Right kidney (tissue), 1 donor: ENCODE measurements around the gene VPS13C.
"Not testable (repeated sequence)": the region's sequence is repeated elsewhere in the genome, so short reads cannot be mapped to it uniquely, and the experiment has no call there.

Source experiments
- DNase-seq: peaks from one replicate; pipeline ENCODE4 v3.0.0-alpha.2; 2016

Gene VPS13C

DNA sequence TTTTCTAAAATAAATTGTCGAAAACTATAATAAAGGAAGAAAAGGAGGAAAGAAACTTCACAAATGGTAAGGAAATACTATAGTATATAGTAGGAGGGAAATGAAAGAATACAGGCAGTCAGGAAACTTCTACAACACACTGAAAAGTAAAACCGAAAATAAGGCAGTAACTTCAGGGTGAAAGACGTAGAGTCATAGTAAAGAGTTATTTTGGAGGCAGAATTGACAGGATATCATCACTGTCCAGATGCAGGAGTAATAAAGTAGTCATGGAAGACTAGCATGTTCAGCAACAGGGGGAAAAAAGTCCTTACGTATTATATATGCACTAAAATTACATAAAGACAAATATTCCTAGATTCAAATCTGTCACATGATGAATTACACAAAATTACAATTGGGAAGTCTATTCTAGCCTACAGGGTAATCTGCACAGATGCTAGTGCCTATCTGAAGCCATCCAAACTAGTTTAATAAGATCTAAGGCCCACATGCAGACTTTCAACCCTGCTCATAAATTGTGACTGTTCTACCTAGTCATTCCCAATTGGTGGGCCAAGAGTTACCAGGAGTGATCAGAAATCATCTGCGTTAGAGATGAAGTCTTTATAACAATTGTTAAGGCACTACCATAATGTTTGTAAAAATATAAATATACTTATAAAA, 14.0 kb downstream of the VPS13C start:
- no peak for DNase-seq

DNA sequence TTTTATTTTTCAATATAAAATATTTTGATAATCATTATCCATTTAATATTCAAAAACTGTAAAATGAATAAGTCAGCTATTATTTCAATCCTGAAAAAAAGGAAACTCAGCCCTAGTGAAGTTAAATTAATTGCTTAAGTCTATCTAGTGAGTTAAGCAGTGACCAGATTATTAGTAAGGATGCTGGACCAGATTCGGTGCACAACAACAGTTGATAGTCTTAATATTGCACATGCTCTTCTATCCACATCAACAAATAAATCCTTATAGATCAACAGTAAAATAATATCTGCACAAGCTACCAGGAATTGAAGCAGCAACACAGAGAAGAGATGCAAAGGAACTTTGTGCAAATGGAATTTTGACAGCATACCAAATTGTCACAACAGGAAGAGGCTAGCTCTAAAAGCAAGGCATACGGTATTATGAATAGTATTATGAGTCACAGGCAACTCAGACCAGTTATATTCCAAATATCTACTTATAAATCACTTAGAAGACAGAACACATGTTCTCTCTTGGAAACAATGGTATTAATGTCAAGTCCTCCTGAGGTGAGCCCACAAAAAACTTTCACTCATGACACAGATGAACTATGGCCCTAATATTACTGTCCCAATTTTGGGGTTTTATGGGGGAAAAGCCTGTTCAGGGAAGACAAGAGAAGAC, 24.9 kb downstream of the VPS13C start:
- DNase-seq: no peak

GRCh38 chr15:62027916-62028315, 32.3 kb downstream of the VPS13C start:
- DNase-seq: no peak

DNA sequence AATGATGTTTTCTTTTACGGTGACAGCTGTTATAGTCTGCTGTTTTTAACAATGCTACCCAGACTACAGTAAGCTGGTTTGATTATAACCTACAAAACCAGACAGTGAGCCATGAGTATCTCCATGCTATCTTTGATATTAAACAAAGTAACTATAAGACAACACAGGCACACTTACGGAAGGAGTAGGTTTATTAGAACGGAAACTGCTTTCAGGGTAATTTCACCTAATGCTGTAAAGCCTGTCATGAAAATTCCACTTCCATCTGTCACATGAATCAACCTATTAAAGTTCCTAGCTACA, 33.0 kb downstream of the VPS13C start:
- no peak for DNase-seq

DNA sequence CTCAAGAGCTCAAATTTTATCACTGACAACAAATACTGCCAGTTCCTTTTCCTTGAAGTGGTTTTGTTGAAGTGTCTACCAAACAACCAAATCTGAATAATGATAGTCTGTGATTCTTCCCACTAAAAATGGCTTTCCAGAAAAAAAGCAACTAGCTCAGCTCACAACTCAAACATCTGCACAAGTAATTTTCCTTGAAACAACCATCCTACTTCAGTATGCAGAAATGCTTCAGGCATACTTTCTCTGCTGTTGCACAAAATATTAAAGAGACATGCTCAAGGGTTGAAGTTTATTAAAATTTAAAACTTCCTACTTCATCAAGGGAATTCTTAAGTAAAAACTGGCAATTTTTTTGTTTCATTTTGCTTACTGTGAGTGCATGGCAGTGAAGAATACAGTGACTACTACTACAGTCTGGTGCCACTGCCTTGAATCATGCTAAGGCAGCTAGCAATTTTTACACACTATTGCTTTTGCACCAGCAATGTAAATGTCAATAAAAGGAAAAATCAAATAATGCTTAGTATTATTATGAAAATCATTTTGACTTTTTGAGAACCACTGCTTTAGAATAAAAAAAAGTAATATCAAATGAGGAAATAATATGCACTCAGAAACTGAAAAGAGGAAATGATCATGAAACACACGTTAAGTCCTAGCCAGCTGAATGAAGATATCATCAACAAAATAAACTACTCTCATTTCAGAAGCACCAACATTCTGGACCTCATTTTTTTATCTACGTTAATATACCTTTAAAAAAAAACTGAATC, 33.6 kb downstream of the VPS13C start:
- no peak for DNase-seq

DNA sequence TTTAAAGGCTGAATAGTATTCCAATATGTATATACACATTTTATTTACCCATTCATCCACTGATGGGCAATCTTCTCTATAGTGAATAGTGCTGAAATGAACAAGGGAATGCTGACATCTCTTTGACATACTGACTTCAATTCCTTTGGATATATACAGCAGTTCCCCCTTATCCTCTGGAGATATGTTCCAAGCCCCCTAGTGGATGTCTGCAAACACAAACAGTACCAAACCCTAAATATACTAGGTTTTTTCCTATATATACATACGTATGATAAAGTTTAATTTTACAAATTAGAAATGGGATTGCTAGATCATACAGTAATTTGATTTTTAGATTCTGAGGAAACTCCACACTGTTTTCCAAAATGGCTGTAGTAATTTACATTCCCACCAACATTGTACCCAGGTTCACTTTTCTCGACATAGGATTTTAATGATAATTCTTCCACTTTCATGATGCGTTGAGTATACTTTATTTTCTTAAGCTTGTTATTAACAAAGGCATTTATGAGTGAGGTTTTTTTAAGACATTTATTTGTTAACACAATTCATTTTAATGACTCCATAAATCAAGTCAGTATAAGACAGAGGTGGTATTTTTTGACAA, 38.2 kb downstream of the VPS13C start:
- no peak for DNase-seq

DNA sequence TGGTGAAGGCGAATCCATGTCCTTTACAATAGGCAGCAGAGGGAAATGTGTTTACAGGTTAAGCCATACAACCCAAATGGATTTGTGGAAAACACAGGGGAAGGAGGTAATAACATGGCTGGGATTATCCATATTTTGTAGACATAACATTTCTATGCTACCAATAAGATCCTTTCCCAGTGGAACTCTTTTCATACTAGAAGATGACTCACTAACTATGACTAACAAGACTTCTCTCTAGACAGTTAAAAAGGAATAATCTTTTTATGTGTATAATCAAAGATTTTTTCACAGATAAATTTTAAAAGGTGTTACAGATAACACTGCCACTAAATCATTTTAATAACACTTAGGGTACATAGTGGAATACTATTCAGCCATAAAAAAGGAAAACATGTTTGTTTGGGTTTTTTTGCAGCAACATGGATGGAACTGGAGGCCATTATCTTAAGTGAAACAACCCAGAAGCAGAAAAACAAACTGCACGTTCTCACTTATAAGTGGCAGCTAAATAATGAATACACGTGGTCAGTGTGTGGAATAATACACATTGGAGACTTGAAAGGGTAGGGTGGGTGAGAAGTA, 39.6 kb downstream of the VPS13C start:
- DNase-seq: no peak

DNA sequence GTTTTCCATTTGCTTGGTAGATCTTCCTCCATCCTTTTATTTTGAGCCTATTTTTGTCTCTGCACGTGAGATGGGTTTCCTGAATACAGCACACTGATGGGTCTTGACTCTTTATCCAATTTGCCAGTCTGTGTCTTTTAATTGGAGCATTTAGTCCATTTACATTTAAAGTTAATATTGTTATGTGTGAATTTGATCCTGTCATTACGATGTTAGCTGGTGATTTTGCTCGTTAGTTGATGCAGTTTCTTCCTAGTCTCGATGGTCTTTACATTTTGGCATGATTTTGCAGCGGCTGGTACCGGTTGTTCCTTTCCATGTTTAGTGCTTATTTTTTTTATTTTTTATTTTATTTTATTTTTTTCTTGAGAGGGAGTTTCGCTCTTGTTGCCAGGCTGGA, 54.9 kb downstream of the VPS13C start:
- DNase-seq: not testable (repeated sequence)

GRCh38 chr15:61997786-61998185, 62.5 kb downstream of the VPS13C start:
- no peak for DNase-seq

DNA sequence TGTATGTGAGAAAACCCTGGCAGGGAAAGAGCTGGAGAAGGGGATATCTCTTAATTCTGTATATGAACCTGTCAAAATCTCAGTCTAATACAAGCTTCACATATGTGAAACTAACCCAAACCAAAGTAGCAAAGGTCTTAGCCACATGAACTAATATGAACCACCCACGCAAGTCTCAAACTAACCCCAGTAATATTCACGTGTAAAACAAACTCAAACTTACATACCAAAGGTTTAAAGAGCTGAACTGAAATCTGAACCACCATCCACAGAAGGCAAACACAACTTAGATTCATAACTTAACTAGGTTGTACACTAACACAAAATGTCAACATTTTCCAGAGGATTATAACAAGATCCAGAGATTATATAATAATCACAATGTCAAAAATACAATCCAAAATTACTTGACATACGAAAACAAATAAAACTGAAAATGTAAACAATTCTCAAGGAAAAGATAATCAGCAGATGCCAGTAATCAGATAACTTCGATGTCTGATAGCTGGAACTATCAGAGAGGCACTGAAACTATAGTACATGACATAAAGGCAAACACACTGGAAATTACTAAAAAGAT, 64.1 kb downstream of the VPS13C start:
- DNase-seq: no peak

GRCh38 chr15:61994216-61994615, 66.0 kb downstream of the VPS13C start:
- DNase-seq: no peak

DNA sequence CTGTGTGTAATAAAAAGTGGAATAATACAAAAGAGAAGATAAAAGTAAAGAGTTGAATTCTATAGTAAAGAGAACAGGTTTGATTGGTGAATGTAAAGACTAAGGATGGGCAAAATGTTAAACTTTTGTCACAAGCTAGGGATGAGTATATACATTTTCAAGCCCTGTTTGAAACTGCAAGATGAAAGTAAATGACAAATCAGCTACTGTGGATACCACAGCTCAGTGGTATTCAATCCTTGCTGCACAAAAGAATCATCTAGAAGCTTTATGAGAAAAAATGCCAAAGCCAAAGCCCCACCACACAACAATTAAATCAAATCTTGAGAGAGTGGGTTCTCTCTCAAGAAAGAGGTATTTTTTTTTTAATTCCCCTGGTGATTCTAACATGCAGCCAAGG, 67.7 kb downstream of the VPS13C start:
- no peak for DNase-seq

GRCh38 chr15:61989667-61990066, 70.6 kb downstream of the VPS13C start:
- no peak for DNase-seq

- no peak for DNase-seq
Measured at GRCh38 chr15:61987824-61988223, 72.4 kb downstream of the VPS13C start.

- DNase-seq: no peak
Measured at GRCh38 chr15:61983081-61983480, 77.2 kb downstream of the VPS13C start.

GRCh38 chr15:61978225-61978624, 82.0 kb downstream of the VPS13C start:
- no peak for DNase-seq

DNA sequence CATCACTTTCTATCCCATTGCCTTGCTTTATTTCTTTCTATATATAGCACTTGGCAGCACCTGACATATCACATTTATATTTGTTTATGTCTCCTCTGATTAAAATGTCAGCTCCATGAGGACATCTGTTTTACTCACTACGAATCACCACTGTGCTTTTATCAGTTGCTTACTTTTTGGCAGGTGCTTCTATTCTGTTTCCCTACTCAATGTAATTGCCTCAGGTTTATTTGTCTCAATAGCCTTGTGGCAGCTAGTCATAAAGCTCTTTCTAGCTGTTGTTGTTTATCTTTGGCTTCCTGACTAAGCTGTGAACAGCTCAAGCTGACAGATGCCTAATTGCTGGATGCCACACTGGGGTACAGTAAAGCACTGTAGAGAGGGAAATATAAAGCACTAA, 85.5 kb downstream of the VPS13C start:
- DNase-seq: no peak

GRCh38 chr15:61974118-61974517, 86.1 kb downstream of the VPS13C start:
- no peak for DNase-seq

GRCh38 chr15:61951949-61952348, 108.3 kb downstream of the VPS13C start:
- no peak for DNase-seq

DNA sequence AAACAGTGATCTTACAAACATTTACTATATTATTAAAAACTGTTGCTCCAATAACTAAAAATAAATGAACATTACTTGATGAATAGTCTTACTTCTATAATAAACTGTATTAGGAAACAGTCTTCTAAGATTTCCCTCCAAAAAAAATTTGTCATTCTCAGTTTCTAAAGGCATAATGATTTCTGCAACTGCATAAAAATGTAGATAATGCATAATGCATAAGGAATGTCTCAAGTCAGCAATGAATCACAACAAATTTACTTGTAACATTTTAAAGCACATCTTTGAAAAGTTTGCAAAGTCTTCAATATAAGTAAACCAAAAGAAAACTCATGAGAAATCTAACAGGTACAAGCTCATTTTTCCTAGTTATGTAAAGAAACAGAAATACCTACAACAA, 113.5 kb downstream of the VPS13C start:
- DNase-seq: no peak

DNA sequence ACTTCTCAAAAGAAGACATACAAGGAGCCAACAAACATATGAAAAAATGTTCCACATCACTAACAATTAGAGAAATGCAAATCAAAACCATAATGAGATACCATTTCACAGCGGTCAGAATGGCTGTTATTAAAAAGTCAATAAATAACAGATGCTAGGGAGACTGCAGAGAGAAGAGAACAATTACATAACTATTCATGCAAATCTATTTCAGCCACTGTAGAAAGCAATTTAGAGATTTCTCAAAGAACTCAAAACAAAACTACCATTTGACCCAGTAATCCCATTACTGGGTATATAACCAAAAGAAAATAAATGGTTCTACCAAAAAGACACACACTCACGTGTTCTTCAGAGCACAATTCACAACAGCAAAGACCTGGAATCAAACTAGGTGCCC, 116.3 kb downstream of the VPS13C start:
- no peak for DNase-seq

DNA sequence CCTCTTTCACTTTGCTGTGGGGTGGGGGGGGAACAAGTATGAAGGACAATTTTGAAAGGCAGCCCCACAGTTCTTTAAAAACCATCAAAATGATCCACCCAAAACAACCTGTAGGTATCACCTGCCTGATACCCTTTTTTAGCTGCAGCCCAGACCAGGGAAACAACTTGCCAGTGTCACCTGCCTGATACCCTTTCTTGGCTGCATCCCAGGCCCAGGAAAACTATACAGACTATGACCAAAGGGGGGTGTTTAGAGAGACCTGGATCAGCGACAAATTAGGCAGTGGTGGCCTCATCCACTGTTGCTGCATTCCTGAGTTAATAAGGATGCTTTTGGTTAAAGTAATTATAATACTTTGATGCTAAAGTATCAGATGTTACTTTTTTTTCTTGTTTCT, 122.0 kb downstream of the VPS13C start:
- no peak for DNase-seq
